ENCODE data around the gene PHF14.

PHF14 gene

DNA sequence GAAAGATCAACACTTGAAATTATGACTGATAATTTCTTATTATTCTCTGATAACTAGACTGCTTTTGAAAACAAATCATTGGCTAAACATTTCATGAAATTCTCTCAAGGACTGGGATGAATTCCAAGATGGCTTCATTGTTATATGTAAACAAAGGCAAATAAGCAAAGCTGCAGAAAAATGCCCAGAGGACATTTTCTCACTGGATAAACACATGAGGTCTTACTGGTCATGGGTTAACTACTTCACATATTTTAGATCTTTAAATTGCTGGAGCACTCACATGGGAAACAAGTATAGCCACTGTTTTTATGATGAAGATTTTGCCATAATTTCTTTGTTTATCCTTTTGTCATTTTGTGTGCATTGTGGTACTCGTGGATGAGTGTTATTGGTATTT, 239.1 kb downstream of the PHF14 start:
- peak overlapping the region; percentile 64 for H3K27ac ChIP-seq
- TF ChIP-seq, protein P1, sequence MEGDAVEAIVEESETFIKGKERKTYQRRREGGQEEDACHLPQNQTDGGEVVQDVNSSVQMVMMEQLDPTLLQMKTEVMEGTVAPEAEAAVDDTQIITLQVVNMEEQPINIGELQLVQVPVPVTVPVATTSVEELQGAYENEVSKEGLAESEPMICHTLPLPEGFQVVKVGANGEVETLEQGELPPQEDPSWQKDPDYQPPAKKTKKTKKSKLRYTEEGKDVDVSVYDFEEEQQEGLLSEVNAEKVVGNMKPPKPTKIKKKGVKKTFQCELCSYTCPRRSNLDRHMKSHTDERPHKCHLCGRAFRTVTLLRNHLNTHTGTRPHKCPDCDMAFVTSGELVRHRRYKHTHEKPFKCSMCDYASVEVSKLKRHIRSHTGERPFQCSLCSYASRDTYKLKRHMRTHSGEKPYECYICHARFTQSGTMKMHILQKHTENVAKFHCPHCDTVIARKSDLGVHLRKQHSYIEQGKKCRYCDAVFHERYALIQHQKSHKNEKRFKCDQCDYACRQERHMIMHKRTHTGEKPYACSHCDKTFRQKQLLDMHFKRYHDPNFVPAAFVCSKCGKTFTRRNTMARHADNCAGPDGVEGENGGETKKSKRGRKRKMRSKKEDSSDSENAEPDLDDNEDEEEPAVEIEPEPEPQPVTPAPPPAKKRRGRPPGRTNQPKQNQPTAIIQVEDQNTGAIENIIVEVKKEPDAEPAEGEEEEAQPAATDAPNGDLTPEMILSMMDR (IDR thresholded peaks at IDR 0.05): no peak

DNA sequence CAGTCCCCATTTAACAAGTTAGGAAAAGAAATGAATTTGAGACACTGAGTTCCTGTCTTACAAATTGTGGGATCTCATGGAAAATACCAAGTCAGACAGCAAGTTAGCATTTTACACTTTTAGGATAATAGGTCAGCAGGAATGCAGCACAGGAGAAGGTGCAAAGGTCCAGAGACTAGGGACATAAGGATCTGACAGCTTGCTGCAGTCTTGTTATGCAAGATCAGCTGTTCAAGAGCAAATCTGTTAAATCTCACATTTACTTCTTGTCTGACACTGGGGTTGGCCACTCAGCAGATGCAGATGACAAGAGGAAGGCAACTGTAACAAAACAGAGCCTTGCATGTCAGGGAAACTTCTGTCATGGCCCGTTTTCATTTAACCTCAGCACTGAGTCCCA, 239.6 kb downstream of the PHF14 start:
- TF ChIP-seq, protein P1 (IDR thresholded peaks at IDR 0.05): no peak
- no peak for TF ChIP-seq ZFX (IDR thresholded peaks at IDR 0.05; ENCODE audit: borderline replicate concordance)
- H3K27ac ChIP-seq: peak overlapping the region; percentile 64

DNA sequence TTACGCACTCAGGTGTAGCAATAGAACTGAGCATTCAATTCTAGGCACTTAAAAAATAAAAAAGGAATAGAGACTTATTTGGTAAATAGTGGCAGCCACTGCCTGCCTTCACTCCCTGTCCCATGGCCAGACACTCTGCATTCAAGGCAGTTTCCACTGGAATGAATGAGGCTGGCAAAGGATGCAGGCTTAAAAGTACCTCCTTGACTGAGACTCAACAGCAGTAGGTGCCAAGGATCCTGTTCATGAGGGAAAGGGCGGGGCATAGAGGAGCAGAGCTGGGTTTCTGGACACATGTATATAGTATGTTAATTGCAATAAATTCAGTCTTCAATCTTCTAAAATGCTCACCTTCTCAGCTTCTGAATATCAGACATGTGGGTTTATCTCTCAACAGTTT, 242.6 kb downstream of the PHF14 start:
- TF ChIP-seq, protein P1 (IDR thresholded peaks at IDR 0.05): no peak
- no peak for TF ChIP-seq ZFX (IDR thresholded peaks at IDR 0.05; ENCODE audit: borderline replicate concordance)

DNA sequence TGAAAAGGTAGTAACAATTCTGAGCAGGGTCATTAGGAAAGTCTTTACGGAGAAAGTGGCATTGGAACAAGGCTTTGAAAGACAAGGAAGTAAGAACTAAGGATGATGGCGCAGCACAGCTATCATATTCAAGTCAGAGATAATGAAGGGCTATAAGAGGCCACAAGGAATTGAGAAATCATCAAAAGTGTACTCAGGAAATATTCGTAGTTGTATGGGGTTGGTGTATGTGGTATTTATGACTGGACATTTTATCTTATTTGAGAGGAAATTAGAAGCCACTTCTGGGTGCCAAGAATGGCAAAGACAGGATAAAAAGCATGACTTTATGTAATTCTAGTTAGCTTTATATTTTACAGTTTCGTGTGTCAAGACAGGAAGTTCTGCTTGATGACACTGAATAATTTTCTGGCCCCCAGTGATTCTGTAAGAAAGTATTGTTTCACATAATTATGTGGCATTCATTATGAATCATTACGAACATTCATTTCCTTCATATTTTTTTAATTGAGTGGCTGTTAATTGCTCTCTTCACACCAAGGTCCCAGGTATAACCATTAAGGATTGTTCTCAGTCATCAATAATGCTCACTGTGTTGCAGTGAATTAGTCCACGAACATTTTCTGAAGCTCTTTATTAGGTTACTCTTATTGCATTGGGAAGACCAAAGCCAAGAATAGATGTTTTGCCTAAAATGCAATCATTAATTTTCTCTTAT, 244.3 kb downstream of the PHF14 start:
- TF ChIP-seq, protein P1 (IDR thresholded peaks at IDR 0.05): no peak
- no peak for TF ChIP-seq ZFX (IDR thresholded peaks at IDR 0.05; ENCODE audit: borderline replicate concordance)
- no peak overlapping the region for H3K27ac ChIP-seq

More for the DNA sequence above, 242.6 kb downstream of the PHF14 start:
- H3K27ac ChIP-seq: no peak overlapping the region

Measured in 22Rv1 (cell line).